K562 (cell line): ENCODE results near the gene UHRF1. TPM values are rescaled to one million over a fixed set of nuclear protein-coding genes. Genes with fewer than 3 reads are reported as not detected.

Experiments used
- ARID1B ChIP-seq: fragments of 450-650 bp; IDR thresholded peaks from 2 replicates; pipeline ENCODE4 v1.6.1; 2016; ENCODE audit warnings: antibody characterized with exemption, mild to moderate bottlenecking, inconsistent platforms
- BACH1 ChIP-seq: fragments of 200-800 bp; sonication (Bioruptor generic); IDR thresholded peaks from 2 replicates; pipeline ENCODE4 v1.6.1; 2016; ENCODE audit warnings: missing genetic modification characterization, missing compliant biosample characterization
- DIDO1 ChIP-seq: fragments of 450-650 bp; IDR thresholded peaks from 2 replicates; pipeline ENCODE4 v1.6.1; 2016; ENCODE audit warnings: low read depth, missing biosample characterization, missing genetic modification characterization
- DPF2 ChIP-seq: fragments of 450-650 bp; IDR thresholded peaks from 2 replicates; pipeline ENCODE4 v1.6.1; 2016
- MTF1 ChIP-seq: fragments of 250-450 bp; sonication (Bioruptor Pico); IDR thresholded peaks from 2 replicates; pipeline ENCODE4 v1.9.0; 2021; ENCODE audit warnings: moderate library complexity, mild to moderate bottlenecking, inconsistent platforms, borderline replicate concordance
- NFIC ChIP-seq: fragments of 450-650 bp; IDR thresholded peaks from 2 replicates; pipeline ENCODE4 v1.6.1; 2017; ENCODE audit warnings: mild to moderate bottlenecking, inconsistent platforms
- NFXL1 ChIP-seq: fragments of 450-650 bp; formaldehyde crosslinking; IDR thresholded peaks from 2 replicates; pipeline ENCODE4 v1.4.0; 2021; ENCODE audit warnings: mild to moderate bottlenecking
- PURB ChIP-seq: sonication (generic); formaldehyde crosslinking; IDR thresholded peaks from 2 replicates; pipeline ENCODE4 v1.9.0; 2021; ENCODE audit warnings: low read depth, mild to moderate bottlenecking, missing genetic modification reagents
- SIN3A ChIP-seq, 2 experiments: fragments of 150-350 bp in 1 of 2; IDR thresholded peaks; 2 replicates each; pipeline ENCODE4 v1.6.1; 2011 to 2016; ENCODE audit warnings: borderline replicate concordance in 2 of 2, low read depth in 2 of 2, low read length in 2 of 2, mild to moderate bottlenecking in 2 of 2, moderate library complexity in 2 of 2; ENCODE audit not compliant: control insufficient read depth in 1 of 2
- STAT6 ChIP-seq: sonication (generic); formaldehyde crosslinking; IDR thresholded peaks from 2 replicates; pipeline ENCODE4 v1.8.1; 2023; ENCODE audit warnings: mild to moderate bottlenecking, missing genetic modification reagents
- TAF1 ChIP-seq: IDR thresholded peaks from 2 replicates; pipeline ENCODE4 v1.6.1; 2011; ENCODE audit warnings: mild to moderate bottlenecking, low read length, moderate library complexity; ENCODE audit not compliant: insufficient read depth, control insufficient read depth, severe bottlenecking; ENCODE audit errors: extremely low read depth
- TCFL5 ChIP-seq: fragments of 250-450 bp; sonication (Bioruptor Pico); conservative IDR thresholded peaks from 2 replicates; pipeline ENCODE4 v1.6.1; 2021; ENCODE audit warnings: mild to moderate bottlenecking, moderate library complexity, matching md5 sums
- TGIF2 ChIP-seq: sonication (generic); formaldehyde crosslinking; IDR thresholded peaks from 2 replicates; pipeline ENCODE4 v1.8.1; 2022; ENCODE audit warnings: mild to moderate bottlenecking, missing genetic modification reagents, moderate library complexity
- ZBTB7A ChIP-seq: IDR thresholded peaks from 2 replicates; pipeline ENCODE4 v1.6.1; 2011; ENCODE audit warnings: low read depth, mild to moderate bottlenecking, low read length, moderate library complexity, borderline replicate concordance; ENCODE audit not compliant: control insufficient read depth
- ZNF24 ChIP-seq: fragments of 450-650 bp; IDR thresholded peaks from 2 replicates; pipeline ENCODE4 v1.6.1; 2016
- ZNF398 ChIP-seq: fragments of 250-450 bp; sonication (Bioruptor Pico); IDR thresholded peaks from 2 replicates; pipeline ENCODE4 v1.8.0; 2021; ENCODE audit warnings: moderate library complexity, mild to moderate bottlenecking, inconsistent platforms
- polyA plus RNA-seq, 8 experiments: library from polyadenylated mRNA; depleted of rRNA in 4 of 8; stranded (reverse) in 5 of 8; unstranded in 3 of 8; fragments of >200 nt; fragmentation: Nextera tagmentation in 2 of 8; fragmentation: Illumina TruSeq in 1 of 8; extraction: Ambion mirVana in 2 of 8; extraction: Trizol in 1 of 8; gene quantifications; 2 replicates each; pipeline versions ENCODE4 v1.2.1 to v1.2.3, GENCODE V29; 2011 to 2014; ENCODE audit warnings: inconsistent platforms in 1 of 8, missing spikeins in 1 of 8
- total RNA-seq, 7 experiments: library from RNA; depleted of rRNA in 6 of 7; stranded (reverse); fragments of >200 nt in 6 of 7; fragmentation: Illumina TruSeq in 2 of 7; extraction: Trizol in 2 of 7; gene quantifications; 2 replicates each; pipeline versions ENCODE4 v1.2.1 to v1.2.3, GENCODE V29; 2011 to 2021; ENCODE audit warnings: low replicate concordance in 1 of 7
- TF ChIP-seq, protein P1 (sequence below): fragments of 250-450 bp; sonication (Bioruptor Pico); IDR thresholded peaks from 2 replicates; pipeline ENCODE4 v1.4.0; 2020; ENCODE audit warnings: mild to moderate bottlenecking, moderate library complexity, borderline replicate concordance
- TF ChIP-seq, protein P2 (sequence below): sonication (generic); formaldehyde crosslinking; IDR thresholded peaks from 2 replicates; pipeline ENCODE4 v1.8.0; 2023; ENCODE audit warnings: mild to moderate bottlenecking, missing genetic modification reagents

Gene UHRF1
- total and polyA plus RNA-seq, 9 of the 15 experiments (the other 6 are each of a cell fraction or from before 2014, with no cell fraction given): 6.0 to 101 (median 30.9) TPM

DNA sequence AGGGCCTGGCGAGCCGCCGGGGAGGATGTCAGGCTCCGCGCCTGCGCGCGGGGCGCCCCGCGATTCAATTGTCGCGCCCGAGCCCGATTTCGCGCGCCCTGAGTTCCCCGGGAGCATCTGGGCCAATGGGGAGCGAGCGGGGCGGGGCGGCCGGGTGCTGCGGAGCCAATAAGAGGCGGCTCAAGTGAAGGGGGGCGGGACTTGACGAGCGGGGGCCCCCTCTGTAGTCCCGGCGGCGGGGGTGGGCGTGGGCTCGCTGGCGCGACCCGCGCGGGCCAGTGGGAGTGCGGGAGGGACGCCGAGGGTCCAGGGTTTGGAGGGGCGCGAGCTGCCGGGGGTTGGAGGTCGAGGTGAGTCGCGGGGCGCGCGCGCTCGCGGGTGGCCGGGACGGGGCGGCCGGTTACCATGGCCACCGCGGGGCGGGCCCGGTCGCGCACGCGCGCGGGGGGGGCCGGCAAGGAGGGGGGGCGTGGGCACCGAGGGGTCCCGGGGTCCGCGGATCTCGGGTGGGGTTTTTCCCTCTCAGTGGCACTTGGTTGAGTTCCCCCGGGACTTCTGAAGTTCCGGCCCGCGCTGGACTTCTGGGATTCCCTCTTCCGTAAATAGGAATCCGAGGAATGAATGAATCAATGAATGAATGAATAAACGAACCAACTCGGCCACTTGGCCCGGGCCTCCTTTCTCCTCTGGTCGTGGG, 744 bp downstream of the UHRF1 start (continued):
- TF ChIP-seq, protein P1, sequence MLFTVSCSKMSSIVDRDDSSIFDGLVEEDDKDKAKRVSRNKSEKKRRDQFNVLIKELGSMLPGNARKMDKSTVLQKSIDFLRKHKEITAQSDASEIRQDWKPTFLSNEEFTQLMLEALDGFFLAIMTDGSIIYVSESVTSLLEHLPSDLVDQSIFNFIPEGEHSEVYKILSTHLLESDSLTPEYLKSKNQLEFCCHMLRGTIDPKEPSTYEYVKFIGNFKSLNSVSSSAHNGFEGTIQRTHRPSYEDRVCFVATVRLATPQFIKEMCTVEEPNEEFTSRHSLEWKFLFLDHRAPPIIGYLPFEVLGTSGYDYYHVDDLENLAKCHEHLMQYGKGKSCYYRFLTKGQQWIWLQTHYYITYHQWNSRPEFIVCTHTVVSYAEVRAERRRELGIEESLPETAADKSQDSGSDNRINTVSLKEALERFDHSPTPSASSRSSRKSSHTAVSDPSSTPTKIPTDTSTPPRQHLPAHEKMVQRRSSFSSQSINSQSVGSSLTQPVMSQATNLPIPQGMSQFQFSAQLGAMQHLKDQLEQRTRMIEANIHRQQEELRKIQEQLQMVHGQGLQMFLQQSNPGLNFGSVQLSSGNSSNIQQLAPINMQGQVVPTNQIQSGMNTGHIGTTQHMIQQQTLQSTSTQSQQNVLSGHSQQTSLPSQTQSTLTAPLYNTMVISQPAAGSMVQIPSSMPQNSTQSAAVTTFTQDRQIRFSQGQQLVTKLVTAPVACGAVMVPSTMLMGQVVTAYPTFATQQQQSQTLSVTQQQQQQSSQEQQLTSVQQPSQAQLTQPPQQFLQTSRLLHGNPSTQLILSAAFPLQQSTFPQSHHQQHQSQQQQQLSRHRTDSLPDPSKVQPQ (CRISPR knock-in tag): no peak
- TF ChIP-seq DIDO1 (no peak), ZNF398 (no peak), TCFL5 (CRISPR knock-in tag) (no peak), ZBTB7A (peak; percentile 92; the same call in 1 of the 2 replicates), MTF1 (CRISPR knock-in tag) (no peak), ARID1B (no peak), TAF1 (no peak), DPF2 (no peak), BACH1 (no peak), ZNF24 (peak; percentile 97), STAT6 (CRISPR knock-in tag) (no peak), NFXL1 (no peak), NFIC (no peak; the same call in 1 of the 2 replicates), SIN3A (IDR thresholded peaks at IDR 0.05; ENCODE audit: borderline replicate concordance in 2 of 2, control insufficient read depth in 1 of 2, low read depth in 2 of 2, low read length in 2 of 2) (peak in 1 of 2 experiments; percentile 57; a peak in 1 of 4 replicates), PURB (CRISPR knock-in tag) (no peak), TGIF2 (no peak)
- TF ChIP-seq, protein P2, sequence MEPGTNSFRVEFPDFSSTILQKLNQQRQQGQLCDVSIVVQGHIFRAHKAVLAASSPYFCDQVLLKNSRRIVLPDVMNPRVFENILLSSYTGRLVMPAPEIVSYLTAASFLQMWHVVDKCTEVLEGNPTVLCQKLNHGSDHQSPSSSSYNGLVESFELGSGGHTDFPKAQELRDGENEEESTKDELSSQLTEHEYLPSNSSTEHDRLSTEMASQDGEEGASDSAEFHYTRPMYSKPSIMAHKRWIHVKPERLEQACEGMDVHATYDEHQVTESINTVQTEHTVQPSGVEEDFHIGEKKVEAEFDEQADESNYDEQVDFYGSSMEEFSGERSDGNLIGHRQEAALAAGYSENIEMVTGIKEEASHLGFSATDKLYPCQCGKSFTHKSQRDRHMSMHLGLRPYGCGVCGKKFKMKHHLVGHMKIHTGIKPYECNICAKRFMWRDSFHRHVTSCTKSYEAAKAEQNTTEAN (CRISPR knock-in tag): no peak
